Suprapubic skin (tissue), 4 donors: ENCODE measurements around the gene DLL4.

Experiments
- CTCF ChIP-seq, 2 donors: fragments of 200-600 bp in 1 of 2; fragments of 450-650 bp in 1 of 2; sonication (generic) in 1 of 2; IDR thresholded peaks; one replicate each; pipeline ENCODE4 v1.5.1; 2016 to 2019; ENCODE audit warnings: antibody characterized with exemption in 2 of 2, mild to moderate bottlenecking in 1 of 2, moderate library complexity in 1 of 2
- EP300 ChIP-seq: sonication (generic); formaldehyde crosslinking; IDR thresholded peaks from one replicate; pipeline ENCODE4 v1.6.1; 2017; ENCODE audit warnings: antibody characterized with exemption
- POLR2A ChIP-seq, 2 donors: fragments of 450-650 bp; IDR thresholded peaks; one replicate each; pipeline ENCODE4 v1.6.1; 2017; ENCODE audit warnings: antibody characterized with exemption in 2 of 2, mild to moderate bottlenecking in 2 of 2, moderate library complexity in 2 of 2
- POLR2AphosphoS5 ChIP-seq, 3 donors: sonication (generic); formaldehyde crosslinking; IDR thresholded peaks; one replicate each; pipeline ENCODE4 v1.6.1; 2017; ENCODE audit warnings: antibody characterized with exemption in 3 of 3

- TF ChIP-seq POLR2A (IDR thresholded peaks at IDR 0.05) (no peak), CTCF (IDR thresholded peaks at IDR 0.05) (peak; percentile 41 to 56), POLR2AphosphoS5 (IDR thresholded peaks at IDR 0.05) (no peak), EP300 (no peak)
Observed at GRCh38 chr15:40891810-40892446, 37.2 kb upstream of the DLL4 start.
